ENCODE measurements around the gene SPEN.
A peak's percentile ranks its signal among the peaks of the same experiment; 100 is the strongest.

Gene SPEN

GRCh38 chr1:15852828-15853302 lies 5.4 kb downstream of the SPEN start:
- no peak for DNase-seq (ENCODE audit: low read depth)

GRCh38 chr1:15856888-15857287 lies 9.4 kb downstream of the SPEN start:
- no peak for DNase-seq (ENCODE audit: low read depth)

- DNase-seq (ENCODE audit: low read depth): no peak
Measured at GRCh38 chr1:15858069-15858670, 10.7 kb downstream of the SPEN start.

- no peak for DNase-seq (ENCODE audit: low read depth)
Measured at GRCh38 chr1:15858672-15859372, 11.3 kb downstream of the SPEN start.

- no peak for DNase-seq (ENCODE audit: low read depth)
Measured at GRCh38 chr1:15863156-15863901, 15.8 kb downstream of the SPEN start.

GRCh38 chr1:15866721-15867201 lies 19.3 kb downstream of the SPEN start:
- DNase-seq (ENCODE audit: low read depth): peak; percentile 39

GRCh38 chr1:15867288-15867687 lies 19.8 kb downstream of the SPEN start:
- no peak for DNase-seq (ENCODE audit: low read depth)

GRCh38 chr1:15869413-15869812 lies 21.9 kb downstream of the SPEN start:
- no peak for DNase-seq (ENCODE audit: low read depth)

GRCh38 chr1:15870421-15870820 lies 22.9 kb downstream of the SPEN start:
- peak; percentile 42 for DNase-seq (ENCODE audit: low read depth)

GRCh38 chr1:15874471-15874870 lies 27.0 kb downstream of the SPEN start:
- DNase-seq (ENCODE audit: low read depth): no peak

GRCh38 chr1:15876357-15877055 lies 29.0 kb downstream of the SPEN start:
- peak; percentile 14 for DNase-seq (ENCODE audit: low read depth)

GRCh38 chr1:15881961-15882360 lies 34.5 kb downstream of the SPEN start:
- no peak for DNase-seq (ENCODE audit: low read depth)

GRCh38 chr1:15882665-15883064 lies 35.2 kb downstream of the SPEN start:
- no peak for DNase-seq (ENCODE audit: low read depth)

- no peak for DNase-seq (ENCODE audit: low read depth)
Measured at GRCh38 chr1:15883326-15883725, 35.8 kb downstream of the SPEN start.

- DNase-seq (ENCODE audit: low read depth): no peak
Measured at GRCh38 chr1:15884477-15884876, 37.0 kb downstream of the SPEN start.

GRCh38 chr1:15885269-15885668 lies 37.8 kb downstream of the SPEN start:
- no peak for DNase-seq (ENCODE audit: low read depth)

- DNase-seq (ENCODE audit: low read depth): peak; percentile 92
Measured at GRCh38 chr1:15885701-15886610, 38.4 kb downstream of the SPEN start.

GRCh38 chr1:15886611-15887167 lies 39.2 kb downstream of the SPEN start:
- DNase-seq (ENCODE audit: low read depth): no peak

GRCh38 chr1:15892857-15893599 lies 45.5 kb downstream of the SPEN start:
- DNase-seq (ENCODE audit: low read depth): peak; percentile 76

GRCh38 chr1:15895233-15895632 lies 47.7 kb downstream of the SPEN start:
- no peak for DNase-seq (ENCODE audit: low read depth)
